ENCODE data around the gene TRPM4.
"Not testable (repeated sequence)": the region's sequence is repeated elsewhere in the genome, so short reads cannot be mapped to it uniquely, and the experiment has no call there.

The TRPM4 gene

DNA sequence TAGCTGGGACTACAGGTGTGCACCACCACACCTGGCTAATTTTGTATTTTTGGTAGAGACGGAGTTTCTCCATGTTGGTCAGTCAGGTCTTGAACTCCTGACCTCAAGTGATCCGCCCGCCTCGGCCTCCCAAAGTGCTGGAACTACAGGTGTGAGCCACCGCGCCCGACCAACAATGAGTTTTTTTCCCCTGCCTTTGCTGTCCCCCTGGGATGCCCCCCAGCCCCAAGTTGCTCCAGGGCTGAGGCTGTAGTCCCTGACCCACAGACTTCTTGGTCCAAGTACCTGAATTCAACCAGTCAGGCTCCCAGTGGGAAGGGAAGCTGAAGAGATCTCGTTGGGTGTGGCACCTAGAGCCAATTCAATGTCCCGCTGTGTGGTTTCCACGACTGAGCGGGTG, 66.8 kb downstream of the TRPM4 start:
- not testable (repeated sequence) for DNase-seq

DNA sequence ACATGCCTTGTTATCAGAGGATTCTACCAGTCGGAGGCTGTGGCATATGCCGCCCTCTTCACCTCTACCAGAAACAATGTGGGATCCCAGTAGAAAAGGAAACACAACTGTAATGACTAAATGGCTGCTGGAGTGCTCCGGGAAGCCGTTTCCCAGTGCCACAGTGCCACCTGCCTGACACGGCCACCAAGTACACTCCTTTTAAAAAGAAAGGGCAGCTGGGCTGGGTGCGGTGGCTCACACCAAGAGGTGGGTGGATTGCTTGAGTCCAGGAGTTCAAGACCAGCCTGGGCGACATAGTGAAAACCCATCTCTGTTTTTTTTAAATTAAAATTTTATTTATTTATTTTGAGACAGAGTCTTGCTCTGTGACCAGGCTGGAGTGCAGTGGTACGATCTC, 67.3 kb downstream of the TRPM4 start:
- DNase-seq: peak in 8 of 58 donors; percentile 1 to 28 (median 7)

DNA sequence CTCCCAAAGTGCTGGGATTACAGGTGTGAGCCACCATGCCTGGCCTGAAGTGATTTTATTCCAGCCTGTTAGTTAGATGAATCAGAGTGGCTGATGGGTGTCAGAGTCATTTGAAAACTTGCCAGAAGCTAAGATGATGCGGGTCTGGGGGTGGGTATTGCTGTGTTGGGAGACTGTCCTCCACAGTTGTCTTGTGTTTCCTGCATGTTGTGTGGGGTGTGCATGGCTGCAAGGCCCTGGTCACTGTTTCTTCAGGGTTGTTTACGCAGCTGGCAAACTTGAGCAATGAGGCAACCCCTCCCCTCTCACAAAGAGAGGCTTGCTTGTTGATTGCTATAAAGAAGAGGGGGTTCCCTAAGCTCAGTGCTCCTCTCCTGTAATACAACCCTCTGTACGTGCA, 71.8 kb downstream of the TRPM4 start:
- no peak for DNase-seq

DNA sequence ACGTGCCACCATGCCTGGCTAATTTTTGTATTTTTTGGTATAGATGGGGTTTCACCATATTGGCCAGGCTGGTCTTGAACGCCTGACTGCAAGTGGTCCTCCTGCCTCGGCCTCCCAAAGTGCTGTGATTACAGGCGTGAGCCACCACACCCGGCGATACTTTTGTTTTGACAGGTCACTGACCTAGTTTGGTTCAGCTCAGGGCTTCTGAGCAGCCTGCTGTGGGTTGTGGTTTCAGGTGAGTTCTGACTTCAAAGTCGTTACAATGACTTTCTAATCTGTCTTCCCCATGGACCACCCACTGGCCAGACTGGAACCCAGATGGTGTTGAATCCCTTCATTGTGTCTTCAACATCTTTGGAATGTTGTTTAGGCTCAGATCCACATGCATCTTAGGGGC, 73.8 kb downstream of the TRPM4 start:
- DNase-seq: no peak

DNA sequence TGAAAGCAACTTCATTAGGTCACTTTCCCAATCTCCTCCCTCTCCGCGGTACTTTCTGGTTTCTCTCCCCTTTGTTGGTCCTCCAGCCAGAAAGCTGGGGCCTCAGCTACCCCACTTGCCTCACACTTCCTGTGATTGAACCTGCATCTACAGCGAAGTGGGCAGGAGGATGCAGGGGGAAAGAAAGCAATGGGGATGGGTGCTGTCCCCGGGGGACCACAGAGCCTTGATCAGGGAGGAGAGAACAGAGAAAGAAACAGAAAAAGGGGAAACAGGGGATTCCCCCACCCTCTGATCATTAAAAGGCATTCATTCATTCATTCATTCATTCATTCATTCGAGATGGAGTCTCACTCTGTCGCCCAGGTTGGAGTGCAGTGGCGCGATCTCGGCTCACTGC, 74.2 kb downstream of the TRPM4 start:
- DNase-seq: no peak

DNA sequence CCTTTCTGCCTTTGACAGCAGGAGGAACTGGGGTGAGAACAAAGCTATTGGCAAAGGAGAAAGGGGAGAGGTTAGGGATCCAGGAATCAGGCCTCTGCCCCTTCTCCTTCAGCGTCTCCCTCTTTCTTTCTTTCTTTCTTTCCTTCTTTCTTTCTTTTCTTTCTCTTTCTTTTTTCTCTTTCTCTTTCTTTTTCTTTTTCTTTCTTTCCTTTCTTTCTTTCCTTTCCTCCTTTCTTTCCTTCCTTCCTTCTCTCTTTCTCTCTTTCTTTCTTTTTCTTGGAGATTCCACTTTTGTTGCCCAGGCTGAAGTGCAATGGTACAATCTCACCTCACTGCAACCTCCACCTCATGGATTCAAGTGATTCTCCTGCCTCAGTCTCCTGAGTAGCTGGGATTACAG, 75.6 kb downstream of the TRPM4 start:
- no peak for DNase-seq

GRCh38 chr19:49241769-49242168, 84.2 kb downstream of the TRPM4 start:
- DNase-seq: no peak

- DNase-seq: no peak
These were observed 85.5 kb downstream of the TRPM4 start for GRCh38 chr19:49243129-49243528.

DNA sequence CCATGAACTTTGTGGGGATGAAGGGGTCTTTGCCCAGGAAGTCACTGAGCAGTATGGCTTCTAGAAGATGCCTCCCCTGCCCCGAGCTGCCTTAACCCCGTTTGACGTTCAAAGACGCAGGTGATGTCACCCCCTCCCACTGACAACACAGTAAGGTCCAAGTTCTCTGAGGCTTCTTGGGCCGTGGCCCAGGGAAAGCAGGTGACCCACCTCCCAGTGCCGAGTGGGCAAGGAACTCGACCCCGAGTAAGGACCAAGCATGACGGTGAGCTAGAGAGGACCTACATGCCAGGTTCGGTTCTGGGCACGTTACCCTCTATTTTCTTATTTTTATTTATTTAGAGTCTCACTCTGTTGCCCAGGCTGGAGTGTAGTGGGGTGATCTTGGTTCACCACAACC, 86.1 kb downstream of the TRPM4 start:
- no peak for DNase-seq

DNA sequence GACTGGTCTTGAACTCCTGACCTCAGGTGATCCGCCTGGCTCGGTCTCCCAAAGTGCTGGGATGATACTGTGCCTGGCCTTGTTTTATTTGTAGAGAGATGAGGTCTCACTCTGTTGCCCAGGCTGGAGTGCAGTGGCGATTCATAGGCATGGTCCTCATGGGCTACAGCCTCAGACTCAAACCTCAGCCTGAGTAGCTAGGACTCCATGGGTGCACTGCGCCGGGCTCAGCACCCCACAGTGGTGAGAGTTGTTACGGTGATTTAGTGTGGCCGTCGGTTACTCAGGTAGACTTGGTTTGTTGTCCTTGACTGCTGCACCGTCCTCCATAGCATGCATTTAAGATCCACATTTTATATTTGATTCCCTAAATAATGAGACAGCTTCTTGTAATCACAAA, 86.7 kb downstream of the TRPM4 start:
- DNase-seq: no peak

- no peak for DNase-seq
These were observed 90.1 kb downstream of the TRPM4 start for GRCh38 chr19:49247676-49248075.

- no peak for DNase-seq
These were observed 92.3 kb downstream of the TRPM4 start for GRCh38 chr19:49249933-49250332.

- no peak for DNase-seq
These were observed 98.1 kb downstream of the TRPM4 start for GRCh38 chr19:49255674-49256073.

GRCh38 chr19:49256691-49257090, 99.1 kb downstream of the TRPM4 start:
- DNase-seq: no peak
